PC-9 (cell line): Measurements from ENCODE around the gene SLC38A8. TPM values are rescaled to one million over a fixed set of nuclear protein-coding genes. Genes with fewer than 3 reads are reported as not detected.

Source experiments
- BruUV-seq: library from RNA; stranded (reverse); fragments of 400-500 nt; replicated peaks from 2 replicates; lab custom pipeline; 2021; lab: Mats Ljungman, UMichigan
- CTCF ChIA-PET: fragments of 300-600 bp; sonication (Branson Sonifier 250); formaldehyde crosslinking; loops from one replicate; lab custom pipeline; 2022; ENCODE audit warnings: antibody characterized with exemption; lab: Charles Lee
- POLR2A ChIA-PET: fragments of 300-600 bp; sonication (Branson Sonifier 250); formaldehyde crosslinking; loops from one replicate; lab custom pipeline; 2022; ENCODE audit warnings: antibody characterized with exemption; ENCODE audit not compliant: unreplicated experiment; lab: Charles Lee
- DNase-seq, 2 experiments: peaks; one replicate each; pipeline versions ENCODE4 v3.0.0 to v3.0.0-alpha.2; 2015 to 2022; ENCODE audit warnings: mixed read lengths in 1 of 2
- H2AFZ ChIP-seq: fragments of 200-600 bp; sonication (generic); 2 replicates; pipeline ENCODE4 v1.8.1; 2017; ENCODE audit warnings: antibody characterized with exemption
- H3F3A ChIP-seq: fragments of 200-600 bp; sonication (generic); 2 replicates; pipeline ENCODE4 v1.8.1; 2017; ENCODE audit warnings: antibody characterized with exemption, mild to moderate bottlenecking, low read depth; ENCODE audit not compliant: insufficient read depth
- H3K27ac ChIP-seq: fragments of 200-600 bp; sonication (generic); 2 replicates; pipeline ENCODE4 v1.6.1; 2016; ENCODE audit warnings: mixed run types
- H3K27me3 ChIP-seq: fragments of 200-600 bp; sonication (generic); 2 replicates; pipeline ENCODE4 v1.6.1; 2016; ENCODE audit warnings: low read depth, mixed run types; ENCODE audit not compliant: insufficient read depth
- H3K36me3 ChIP-seq: fragments of 200-600 bp; sonication (generic); 2 replicates; pipeline ENCODE4 v1.6.1; 2016; ENCODE audit warnings: low read depth, mixed run types
- H3K4me1 ChIP-seq: fragments of 200-600 bp; sonication (generic); replicated peaks from 2 replicates; pipeline ENCODE4 v1.6.1; 2016; ENCODE audit warnings: mixed run types; ENCODE audit not compliant: insufficient read depth
- H3K4me2 ChIP-seq: fragments of 200-600 bp; sonication (generic); 2 replicates; pipeline ENCODE4 v1.6.1; 2017; ENCODE audit warnings: mixed run types
- H3K4me3 ChIP-seq: fragments of 200-600 bp; sonication (generic); 2 replicates; pipeline ENCODE4 v1.6.1; 2016; ENCODE audit warnings: mixed run types
- H3K79me2 ChIP-seq: fragments of 200-600 bp; sonication (generic); 2 replicates; pipeline ENCODE4 v1.6.1; 2017; ENCODE audit warnings: low read depth, mixed run types
- H3K9me2 ChIP-seq: fragments of 200-600 bp; sonication (generic); 2 replicates; pipeline ENCODE4 v1.8.1; 2017; ENCODE audit warnings: mild to moderate bottlenecking; ENCODE audit not compliant: insufficient read depth
- H3K9me3 ChIP-seq: fragments of 200-600 bp; sonication (generic); 2 replicates; pipeline ENCODE4 v1.8.1; 2016; ENCODE audit warnings: low read depth; ENCODE audit not compliant: insufficient read depth
- H4K20me1 ChIP-seq: fragments of 200-600 bp; sonication (generic); 2 replicates; pipeline ENCODE4 v1.8.1; 2017; ENCODE audit not compliant: insufficient read depth
- EZH2 ChIP-seq: fragments of 200-600 bp; sonication (generic); IDR thresholded peaks from 2 replicates; pipeline ENCODE4 v1.8.0; 2017; ENCODE audit warnings: antibody characterized with exemption, low read depth
- intact Hi-C: fragments of 100-400 bp; cut with micrococcal nuclease; formaldehyde crosslinking; loops from one replicate; pipeline ENCODE4 v1.10.0; 2022; ENCODE audit not compliant: unreplicated experiment
- total RNA-seq: library from RNA; stranded (reverse); gene quantifications from 2 replicates; pipeline ENCODE4 v1.2.3, GENCODE V29; 2021
- TF ChIP-seq, protein P1 (sequence below): fragments of 200-600 bp; sonication (generic); conservative IDR thresholded peaks from 2 replicates; pipeline ENCODE4 v1.6.1; 2017; ENCODE audit warnings: mixed run types, antibody characterized with exemption, mild to moderate bottlenecking, moderate library complexity

The SLC38A8 gene
- total RNA-seq, 1 experiment from 2014 or later, result not detected

DNA sequence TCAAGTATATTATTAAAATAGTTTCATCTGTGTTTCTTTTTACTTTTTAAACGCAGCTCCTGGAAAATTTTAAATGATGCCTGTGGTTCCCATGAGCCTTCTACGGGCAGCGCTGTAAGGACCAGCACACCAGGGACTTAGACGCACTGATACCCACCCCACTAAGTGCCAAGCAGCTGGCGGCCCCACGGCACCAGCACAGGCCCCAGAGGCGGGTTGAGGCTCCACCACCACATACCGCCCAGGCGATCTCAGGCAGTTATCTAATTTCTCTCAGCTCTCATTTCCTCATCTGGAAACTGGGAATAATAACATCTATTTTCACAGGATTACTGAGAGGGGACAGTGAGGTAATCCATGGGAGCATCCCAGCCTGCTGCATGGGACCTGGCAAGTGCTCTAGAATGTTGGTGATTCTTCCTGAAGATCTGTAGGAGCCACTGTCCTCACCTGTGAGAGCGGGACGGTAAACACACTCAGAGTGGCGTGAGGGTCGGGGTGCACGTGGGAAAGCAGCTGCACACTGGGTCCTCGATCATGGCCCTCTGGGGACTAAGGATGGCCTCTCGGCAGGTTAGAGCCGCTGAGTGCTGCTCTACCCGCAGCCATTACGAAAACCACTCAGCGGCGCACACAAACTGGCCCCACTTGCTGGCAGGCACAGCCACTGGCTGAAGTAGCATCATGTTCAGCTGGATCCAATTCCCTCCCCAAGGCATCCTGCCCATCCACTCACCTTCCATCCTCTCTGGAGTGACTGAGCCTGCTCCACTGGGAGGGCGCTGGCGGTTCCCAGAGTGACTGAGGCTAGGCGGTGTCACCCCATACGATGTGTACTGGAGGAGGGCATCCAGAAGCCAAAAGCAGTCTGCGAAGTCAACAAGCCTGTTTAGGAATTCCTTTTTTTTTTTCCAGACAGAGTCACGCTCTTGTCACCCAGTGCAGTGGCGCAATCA lies 17.6 kb upstream of the SLC38A8 start:
- Histone ChIP-seq H3K36me3 (peaks cover 16% of the 10 kb centered on the region; the same call in 1 of the 2 replicates), H2AFZ (no peak overlapping the region)
- CTCF ChIA-PET, result no interaction called here

DNA sequence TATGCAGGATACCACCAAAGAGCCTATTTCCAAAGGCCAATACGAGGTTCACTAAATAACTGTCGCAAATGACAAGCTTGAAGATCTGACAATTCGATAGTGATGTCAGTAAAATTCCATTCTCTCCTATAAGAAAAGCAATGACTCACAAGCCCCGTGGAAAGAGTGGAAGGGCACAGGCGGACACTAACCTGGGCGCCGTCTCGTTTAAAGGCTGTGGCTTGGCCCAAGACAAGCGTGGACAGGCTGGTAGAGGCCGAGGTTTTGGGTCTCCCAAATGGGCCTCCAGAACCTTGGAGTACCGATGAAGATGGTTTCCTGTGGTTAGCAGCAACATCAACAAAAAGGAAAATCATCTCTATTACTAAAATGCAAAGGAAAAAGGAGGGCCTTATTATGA lies 16.5 kb upstream of the SLC38A8 start:
- H3K4me3 ChIP-seq, result no peak overlapping the region
- no peaks in the 10 kb centered on the region for H3K27me3 ChIP-seq
- no peaks in the 10 kb centered on the region for H3K4me1 ChIP-seq
- ChIA-PET CTCF (interaction anchor here (0.6 kb wide), 1 partner anchor 87 kb away, joined by 10 read pairs; no protein-coding TSS in a partner anchor), POLR2A (no interaction called here)
- H3K79me2 ChIP-seq, result no peaks in the 10 kb centered on the region
- DNase-seq, result no peak
- no peaks in the 10 kb centered on the region for H3K9me3 ChIP-seq
- H2AFZ ChIP-seq, result no peak overlapping the region
- no peak overlapping the region for H3K27ac ChIP-seq
- H3K36me3 ChIP-seq, result 0 out of 2 replicates have a peak, but pooled peaks cover 14% of the 10 kb centered on the region
- no TSS peak for BruUV-seq
- intact Hi-C loops, result no loop called here
- no peaks in the 10 kb centered on the region for H3K9me2 ChIP-seq
- H3F3A ChIP-seq, result peaks cover 4% of the 10 kb centered on the region; the same call in 1 of the 2 replicates
- TF ChIP-seq, protein P1, sequence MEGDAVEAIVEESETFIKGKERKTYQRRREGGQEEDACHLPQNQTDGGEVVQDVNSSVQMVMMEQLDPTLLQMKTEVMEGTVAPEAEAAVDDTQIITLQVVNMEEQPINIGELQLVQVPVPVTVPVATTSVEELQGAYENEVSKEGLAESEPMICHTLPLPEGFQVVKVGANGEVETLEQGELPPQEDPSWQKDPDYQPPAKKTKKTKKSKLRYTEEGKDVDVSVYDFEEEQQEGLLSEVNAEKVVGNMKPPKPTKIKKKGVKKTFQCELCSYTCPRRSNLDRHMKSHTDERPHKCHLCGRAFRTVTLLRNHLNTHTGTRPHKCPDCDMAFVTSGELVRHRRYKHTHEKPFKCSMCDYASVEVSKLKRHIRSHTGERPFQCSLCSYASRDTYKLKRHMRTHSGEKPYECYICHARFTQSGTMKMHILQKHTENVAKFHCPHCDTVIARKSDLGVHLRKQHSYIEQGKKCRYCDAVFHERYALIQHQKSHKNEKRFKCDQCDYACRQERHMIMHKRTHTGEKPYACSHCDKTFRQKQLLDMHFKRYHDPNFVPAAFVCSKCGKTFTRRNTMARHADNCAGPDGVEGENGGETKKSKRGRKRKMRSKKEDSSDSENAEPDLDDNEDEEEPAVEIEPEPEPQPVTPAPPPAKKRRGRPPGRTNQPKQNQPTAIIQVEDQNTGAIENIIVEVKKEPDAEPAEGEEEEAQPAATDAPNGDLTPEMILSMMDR, result no peak
- TF ChIP-seq EZH2, result no peak
- no peak overlapping the region for H3K4me2 ChIP-seq
- H4K20me1 ChIP-seq, result no peaks in the 10 kb centered on the region

More for the DNA sequence above, 17.6 kb upstream of the SLC38A8 start:
- no peaks in the 10 kb centered on the region for H4K20me1 ChIP-seq
- BruUV-seq, result no TSS peak
- POLR2A ChIA-PET, result no interaction called here
- TF ChIP-seq EZH2, result no peak
- TF ChIP-seq, protein P1, result no peak
- H3K9me3 ChIP-seq, result no peaks in the 10 kb centered on the region
- H3K27me3 ChIP-seq, result no peaks in the 10 kb centered on the region
- no peak for DNase-seq
- no peaks in the 10 kb centered on the region for H3K79me2 ChIP-seq
- H3K27ac ChIP-seq, result no peak overlapping the region
- H3K4me2 ChIP-seq, result no peak overlapping the region
- no peak overlapping the region for H3K4me3 ChIP-seq
- no peaks in the 10 kb centered on the region for H3K9me2 ChIP-seq
- intact Hi-C loops, result no loop called here
- no peaks in the 10 kb centered on the region for H3K4me1 ChIP-seq
- peaks cover 5% of the 10 kb centered on the region; the same call in 1 of the 2 replicates for H3F3A ChIP-seq

DNA sequence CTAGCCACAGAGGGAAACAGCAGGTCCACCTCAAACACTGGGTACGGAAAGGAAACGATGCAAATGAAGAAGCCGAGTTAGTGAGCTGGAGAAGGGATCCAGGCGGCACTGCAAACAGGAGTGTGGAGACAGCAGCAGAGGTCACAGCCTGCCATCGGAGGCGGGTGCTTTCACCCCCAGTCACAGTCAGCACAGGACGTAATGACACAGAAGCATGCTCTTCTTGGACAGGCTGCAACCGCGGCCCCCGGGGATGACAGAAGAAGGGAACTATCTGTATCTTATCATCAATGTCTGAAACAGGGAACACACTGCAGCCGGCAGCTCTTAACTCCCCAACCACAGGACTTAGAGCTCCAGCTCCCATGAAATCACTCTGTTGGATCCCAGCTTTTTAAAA lies 16.1 kb upstream of the SLC38A8 start:
- H2AFZ ChIP-seq, result no peak overlapping the region
- intact Hi-C loops, result no loop called here
- H3K4me2 ChIP-seq, result no peak overlapping the region
- no peaks in the 10 kb centered on the region; the same call in 1 of the 2 replicates for H3F3A ChIP-seq
- no peaks in the 10 kb centered on the region for H3K9me3 ChIP-seq
- no TSS peak for BruUV-seq
- H3K79me2 ChIP-seq, result no peaks in the 10 kb centered on the region
- H3K9me2 ChIP-seq, result no peaks in the 10 kb centered on the region
- POLR2A ChIA-PET, result interaction anchor here (0.7 kb wide), 1 partner anchor 459 kb away, joined by 14 read pairs; no protein-coding TSS in a partner anchor
- TF ChIP-seq EZH2, result no peak
- TF ChIP-seq, protein P1, result no peak
- H3K4me1 ChIP-seq, result no peaks in the 10 kb centered on the region
- no peak overlapping the region for H3K27ac ChIP-seq
- H3K27me3 ChIP-seq, result no peaks in the 10 kb centered on the region
- CTCF ChIA-PET, result no interaction called here
- H3K4me3 ChIP-seq, result no peak overlapping the region
- DNase-seq, result no peak
- H4K20me1 ChIP-seq, result no peaks in the 10 kb centered on the region
- 0 out of 2 replicates have a peak, but pooled peaks cover 14% of the 10 kb centered on the region for H3K36me3 ChIP-seq
